PC-9 (cell line): ENCODE measurements around the gene ITGAX.

Experiments used
- CTCF ChIP-seq: fragments of 200-600 bp; sonication (generic); conservative IDR thresholded peaks from 2 replicates; pipeline ENCODE4 v1.6.1; 2017; ENCODE audit warnings: mixed run types, antibody characterized with exemption, mild to moderate bottlenecking, moderate library complexity
- EZH2 ChIP-seq: fragments of 200-600 bp; sonication (generic); IDR thresholded peaks from 2 replicates; pipeline ENCODE4 v1.8.0; 2017; ENCODE audit warnings: antibody characterized with exemption, low read depth

GRCh38 chr16:31332544-31332943, 22.4 kb upstream of the ITGAX start:
- TF ChIP-seq CTCF (no peak), EZH2 (no peak)
